Brain pericyte (primary cell): Measurements from ENCODE around the gene MS4A4A.
"Not testable (repeated sequence)": the region's sequence is repeated elsewhere in the genome, so short reads cannot be mapped to it uniquely, and the experiment has no call there.

Experiments
- DNase-seq: peaks from one replicate; pipeline ENCODE4 v3.0.0-alpha.2; 2012; ENCODE audit warnings: low read depth, low spot score

MS4A4A gene

DNA sequence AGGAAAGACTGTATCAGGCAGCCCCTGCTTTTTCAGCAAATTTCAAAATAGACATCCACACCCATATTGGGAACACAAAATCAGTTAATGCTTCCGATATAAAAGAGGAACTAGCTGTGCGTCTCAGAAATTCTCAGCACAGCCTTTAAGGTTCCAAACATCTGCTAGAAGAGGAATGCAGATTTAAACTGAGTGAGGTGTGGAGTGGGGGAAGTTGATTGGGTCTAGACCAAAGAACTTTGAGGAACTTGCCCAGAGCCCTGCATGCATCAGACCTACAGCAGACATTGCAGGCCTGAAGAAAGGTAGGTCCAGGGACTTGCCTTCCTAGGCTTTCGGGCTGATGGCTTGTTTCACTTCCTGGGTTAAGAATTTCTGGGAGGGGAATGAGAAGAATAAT, at the start of gene MS4A4A:
MS4A4A (plus strand) TSS at position 255 of the 400 bp plus-strand sequence; CDS start at position 265, 10 bp downstream.
- DNase-seq = no peak

DNA sequence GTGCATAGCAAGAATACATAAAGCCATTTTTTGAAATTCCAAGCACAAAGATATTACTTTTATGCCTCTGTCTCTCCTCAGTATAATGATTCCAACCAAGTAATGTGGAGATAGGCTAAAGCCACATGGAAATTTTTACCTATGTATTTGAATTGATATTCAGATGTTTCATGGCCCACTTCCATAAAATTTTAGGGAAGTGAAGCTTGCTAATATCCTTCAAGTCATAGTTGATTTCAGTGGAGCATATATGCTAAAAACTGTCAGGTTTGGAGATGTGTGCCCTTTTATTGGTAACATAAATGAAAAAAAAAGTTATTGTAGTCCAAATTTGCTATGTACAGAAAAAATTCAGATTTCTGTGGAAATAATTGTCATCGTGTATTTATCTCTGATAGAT, 49.8 kb upstream of the MS4A4A start:
- DNase-seq = no peak

- DNase-seq = no peak
Observed at GRCh38 chr11:60235321-60235720, 45.1 kb upstream of the MS4A4A start.

DNA sequence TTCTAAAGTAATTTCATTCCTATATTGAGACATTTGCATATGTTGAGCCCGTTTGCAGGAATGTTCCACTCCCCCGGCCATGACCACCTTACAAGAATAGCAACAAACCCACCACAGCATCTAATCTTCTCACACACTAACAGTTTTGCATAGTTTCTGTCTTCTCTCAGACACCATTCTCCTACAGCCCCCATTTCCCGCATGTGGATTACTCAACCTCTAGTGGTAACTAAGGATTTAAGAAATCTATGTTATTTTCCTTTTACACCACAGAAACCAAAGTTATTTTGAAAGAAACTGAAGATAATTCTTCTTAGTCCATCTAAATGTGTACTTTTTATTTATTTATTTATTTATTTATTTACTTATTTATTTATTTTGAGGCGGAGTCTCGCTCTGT, 39.8 kb upstream of the MS4A4A start:
- no peak for DNase-seq

DNA sequence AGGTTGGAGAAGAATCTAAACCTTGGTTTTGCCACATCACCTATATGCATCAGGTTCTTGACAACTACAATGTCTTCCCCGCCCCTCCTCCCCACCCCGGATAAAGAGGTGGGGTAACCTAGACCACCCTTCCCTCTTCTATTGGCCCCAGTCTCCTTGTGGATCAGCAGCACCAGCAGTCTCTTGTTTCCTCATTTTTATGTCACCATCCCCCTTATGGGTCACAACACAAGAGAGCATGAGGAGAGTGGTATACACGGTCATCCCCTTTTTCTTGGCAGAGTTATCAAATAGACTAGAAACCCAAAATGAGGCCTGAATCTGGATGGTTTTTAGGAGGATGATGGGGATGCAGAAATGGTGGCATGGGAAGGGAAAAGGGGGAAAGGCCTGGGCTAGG, 38.7 kb upstream of the MS4A4A start:
- DNase-seq = no peak

DNA sequence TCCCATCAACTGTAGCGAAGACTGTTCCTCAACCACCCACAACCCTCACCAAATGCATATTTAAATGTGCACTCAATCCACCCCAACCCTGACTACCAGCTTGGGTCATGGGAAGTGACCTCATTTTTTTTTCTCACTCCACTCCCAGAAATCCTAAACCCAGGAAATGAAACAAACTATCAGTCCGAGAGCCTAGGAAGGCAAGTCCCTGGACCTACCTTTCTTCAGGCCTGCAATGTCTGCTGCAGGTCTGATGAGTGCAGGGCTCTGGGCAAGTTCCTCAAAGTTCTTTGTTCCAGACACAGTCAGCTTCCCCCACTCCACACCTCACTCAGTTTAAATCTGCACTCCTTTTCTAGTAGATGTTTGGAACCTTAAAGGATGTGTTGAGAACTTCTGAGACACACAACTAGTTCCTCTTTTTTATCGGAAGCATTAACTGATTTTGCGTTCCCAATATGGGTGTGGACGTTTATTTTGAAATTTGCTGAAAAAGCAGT, 37.7 kb upstream of the MS4A4A start, which contains the start of gene MS4A4E:
MS4A4E (minus strand) TSS at position 398 of the 500 bp plus-strand sequence. CDS start 13,082 bp downstream, outside the sequence.
- DNase-seq = no peak

GRCh38 chr11:60251485-60252212, 28.8 kb upstream of the MS4A4A start:
- DNase-seq = no peak

DNA sequence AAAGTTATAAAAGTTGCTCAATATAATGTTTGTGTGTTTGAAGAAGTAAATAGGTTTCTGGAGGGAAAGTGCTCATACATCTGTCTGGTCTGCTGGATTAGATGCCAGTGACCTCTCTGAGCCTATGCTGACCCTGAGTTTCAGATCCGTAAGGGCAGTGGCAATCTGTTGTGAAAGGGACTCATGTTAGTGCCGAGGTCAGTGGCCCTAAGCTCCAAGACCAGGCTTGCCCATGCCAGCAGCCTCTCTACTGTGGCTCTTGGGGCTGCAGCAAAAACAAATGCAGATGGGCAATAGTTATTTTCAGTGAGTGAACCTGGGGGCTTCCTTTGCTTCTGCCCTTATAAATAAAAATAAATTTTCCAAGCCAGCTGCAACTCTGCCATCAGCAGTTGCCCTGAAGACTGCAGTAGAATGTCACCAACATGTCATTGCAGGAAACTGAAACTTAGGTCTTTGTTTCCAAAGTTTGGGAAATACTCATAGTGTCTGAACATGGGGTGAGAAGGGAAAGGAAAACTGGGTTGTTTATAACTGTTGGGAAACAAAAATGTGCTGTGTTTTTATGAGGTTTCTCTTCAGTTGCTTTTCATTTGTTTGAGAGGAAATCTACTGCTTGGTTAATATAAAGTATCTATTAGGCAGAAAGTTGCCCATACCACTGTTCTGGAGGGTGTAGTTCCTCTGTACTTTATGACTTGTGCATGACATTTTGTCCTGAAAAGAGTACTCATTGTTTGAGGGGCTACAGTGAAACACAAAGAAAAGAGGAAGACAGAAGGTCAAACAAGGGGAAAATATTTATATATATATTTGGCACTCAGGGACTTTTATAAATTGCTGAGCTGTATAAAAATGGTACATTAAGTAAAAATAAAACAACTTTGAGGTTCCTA, 28.0 kb upstream of the MS4A4A start:
- DNase-seq = no peak

- no peak for DNase-seq
Observed at GRCh38 chr11:60257956-60258722, 22.3 kb upstream of the MS4A4A start.

GRCh38 chr11:60261014-60261413, 19.5 kb upstream of the MS4A4A start:
- no peak for DNase-seq

DNA sequence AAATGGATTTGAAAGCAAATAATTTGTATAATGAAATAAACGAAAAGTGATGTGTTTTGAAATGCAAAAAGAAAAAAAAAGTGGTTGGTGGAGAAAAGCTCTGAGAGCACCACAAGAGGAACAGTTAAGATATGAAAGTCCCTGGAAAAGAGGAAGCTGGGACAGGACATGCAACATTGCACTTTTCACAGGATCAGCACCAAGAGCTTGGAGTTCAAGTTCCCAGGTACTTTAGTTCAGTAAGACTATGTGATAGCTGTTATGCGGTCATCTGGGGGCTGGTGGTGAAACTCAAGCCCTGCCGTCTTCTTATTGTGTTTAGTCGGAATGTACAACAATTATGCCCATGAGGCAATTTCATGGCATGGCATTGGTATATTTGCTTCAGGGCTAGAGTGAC, 17.1 kb upstream of the MS4A4A start:
- no peak for DNase-seq

GRCh38 chr11:60264644-60265043, 15.8 kb upstream of the MS4A4A start:
- DNase-seq = no peak

DNA sequence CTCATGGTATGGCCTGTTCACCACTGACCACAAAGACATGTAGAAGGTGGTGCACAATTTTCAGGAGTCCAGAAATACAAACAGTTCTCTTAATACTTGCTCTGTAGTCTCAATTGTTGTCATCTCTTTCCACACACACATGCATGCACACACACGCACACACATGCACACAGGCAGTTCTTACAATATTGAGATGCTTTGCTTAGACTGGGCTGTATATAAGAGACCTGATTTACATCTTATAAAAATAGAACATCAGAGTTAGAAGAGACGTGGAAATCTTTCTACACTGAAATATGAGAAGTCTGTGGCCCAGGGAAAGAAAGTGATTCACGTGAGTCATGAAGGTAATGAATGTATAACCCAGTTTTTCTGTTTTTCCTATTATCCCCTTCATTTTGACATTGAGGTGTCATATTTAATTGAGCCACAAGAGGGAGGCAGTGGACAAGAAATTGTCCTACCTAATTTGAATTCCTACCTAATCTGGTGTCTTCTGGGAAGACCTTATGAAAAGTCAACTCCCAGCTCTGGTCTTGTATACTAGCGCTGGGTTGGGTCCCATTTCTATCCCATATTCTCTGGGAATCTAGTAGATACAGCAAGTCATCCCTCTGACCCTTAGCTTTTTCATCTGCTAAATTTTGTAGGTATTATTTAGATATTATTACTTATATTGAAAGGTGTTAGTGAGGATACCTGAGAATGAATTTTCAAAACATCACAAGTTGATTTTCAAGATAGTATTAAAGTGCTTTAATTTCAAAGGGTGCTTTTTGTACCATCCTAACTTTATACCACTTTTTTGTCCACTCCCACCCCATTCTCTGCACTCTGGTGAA, 14.9 kb upstream of the MS4A4A start:
- no peak for DNase-seq

- DNase-seq = no peak
Observed at GRCh38 chr11:60274416-60274815, 6.0 kb upstream of the MS4A4A start.

DNA sequence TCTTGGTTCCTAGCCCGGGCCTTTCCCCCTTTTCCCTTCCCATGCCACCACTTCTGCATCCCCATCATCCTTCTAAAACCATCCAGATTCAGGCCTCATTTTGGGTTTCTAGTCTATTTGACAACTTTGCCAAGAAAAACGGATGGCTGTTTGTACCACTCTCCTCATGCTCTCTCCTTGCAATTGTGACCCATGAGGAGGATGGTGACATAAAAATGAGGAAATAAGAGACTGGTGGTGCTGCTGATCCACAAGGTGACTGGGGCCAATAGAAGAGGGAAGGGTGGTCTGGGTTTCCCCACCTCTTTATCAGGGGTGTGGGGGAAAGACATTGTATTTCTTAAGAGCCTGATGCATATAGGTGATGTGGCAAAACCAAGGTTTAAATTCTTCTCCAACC, 1.0 kb downstream of the MS4A4A start:
- DNase-seq = no peak

- DNase-seq = no peak
Observed at GRCh38 chr11:60282286-60282685, 1.8 kb downstream of the MS4A4A start.

DNA sequence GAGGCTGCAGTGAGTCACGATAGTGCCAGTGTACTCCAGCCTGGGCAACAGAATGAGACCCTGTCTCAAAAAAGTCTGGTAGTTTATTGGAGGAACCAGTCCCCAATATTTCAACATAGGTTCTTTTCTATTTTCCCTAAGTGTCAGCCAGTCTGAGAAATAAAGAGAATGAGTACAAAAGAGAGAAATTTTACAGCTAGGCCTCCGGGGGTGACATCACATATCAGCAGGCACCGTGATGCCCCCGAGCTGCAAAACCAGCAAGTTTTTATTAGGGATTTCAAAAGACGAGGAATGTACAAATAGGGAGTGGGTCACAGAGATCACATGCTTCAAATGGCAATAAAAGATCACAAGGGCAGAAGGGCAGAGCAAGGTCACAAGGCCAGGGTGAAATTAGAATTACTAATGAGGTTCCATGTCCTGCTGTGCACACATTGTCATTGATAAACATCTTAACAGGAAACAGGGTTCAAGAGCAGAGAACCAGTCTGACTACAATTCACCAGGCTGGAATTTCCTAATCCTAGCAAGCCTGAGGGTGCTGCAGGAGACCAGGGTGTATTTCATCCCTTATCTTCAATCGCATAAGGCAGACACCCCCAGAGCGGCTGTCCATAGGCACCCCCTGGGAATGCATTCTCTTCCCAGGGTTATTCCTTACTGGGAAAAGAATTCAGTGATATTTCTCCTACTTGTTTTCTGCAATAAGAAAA, 5.1 kb downstream of the MS4A4A start:
- DNase-seq = not testable (repeated sequence)

- DNase-seq = no peak
Observed at GRCh38 chr11:60288531-60288930, 8.1 kb downstream of the MS4A4A start.

GRCh38 chr11:60292145-60292544, 11.7 kb downstream of the MS4A4A start:
- no peak for DNase-seq

- DNase-seq = no peak
Observed at GRCh38 chr11:60301178-60301577, 20.7 kb downstream of the MS4A4A start.
